Suprapubic skin (tissue), 4 donors: Measurements from ENCODE around the gene RUNX1. TPM values are rescaled to one million over a fixed set of nuclear protein-coding genes. Genes with fewer than 3 reads are reported as not detected.

Source experiments
- DNase-seq, 2 donors: peaks; one replicate each; pipeline ENCODE4 v3.0.0-alpha.2; 2019; ENCODE audit warnings: low spot score in 2 of 2
- H3K27ac ChIP-seq: fragments of 200-600 bp; sonication (generic); one replicate; pipeline ENCODE4 v1.5.1; 2019
- H3K27me3 ChIP-seq: fragments of 200-600 bp; sonication (generic); one replicate; pipeline ENCODE4 v1.5.1; 2019
- H3K36me3 ChIP-seq: fragments of 200-600 bp; sonication (generic); one replicate; pipeline ENCODE4 v1.5.1; 2019
- H3K4me1 ChIP-seq: fragments of 200-600 bp; sonication (generic); one replicate; pipeline ENCODE4 v1.5.1; 2019
- H3K4me3 ChIP-seq: fragments of 200-600 bp; sonication (generic); one replicate; pipeline ENCODE4 v1.5.1; 2019; ENCODE audit warnings: mild to moderate bottlenecking
- H3K9me3 ChIP-seq: fragments of 200-600 bp; sonication (generic); one replicate; pipeline ENCODE4 v1.5.1; 2019
- CTCF ChIP-seq, 2 donors: fragments of 200-600 bp in 1 of 2; fragments of 450-650 bp in 1 of 2; sonication (generic) in 1 of 2; IDR thresholded peaks; one replicate each; pipeline ENCODE4 v1.5.1; 2016 to 2019; ENCODE audit warnings: antibody characterized with exemption in 2 of 2, mild to moderate bottlenecking in 1 of 2, moderate library complexity in 1 of 2
- EP300 ChIP-seq: sonication (generic); formaldehyde crosslinking; IDR thresholded peaks from one replicate; pipeline ENCODE4 v1.6.1; 2017; ENCODE audit warnings: antibody characterized with exemption
- POLR2A ChIP-seq, 2 donors: fragments of 450-650 bp; IDR thresholded peaks; one replicate each; pipeline ENCODE4 v1.6.1; 2017; ENCODE audit warnings: antibody characterized with exemption in 2 of 2, mild to moderate bottlenecking in 2 of 2, moderate library complexity in 2 of 2
- POLR2AphosphoS5 ChIP-seq, 3 donors: sonication (generic); formaldehyde crosslinking; IDR thresholded peaks; one replicate each; pipeline ENCODE4 v1.6.1; 2017; ENCODE audit warnings: antibody characterized with exemption in 3 of 3
- WGBS: methylation state at CpG from one replicate; pipeline ENCODE4 v1.1.5; 2018; 5-methylcytosine and 5-hydroxymethylcytosine counted together
- total RNA-seq, 4 donors: library from RNA; depleted of rRNA; stranded (reverse); fragments of >200 nt; gene quantifications; one replicate each; pipeline ENCODE4 v1.1.0, GENCODE V29; 2016

RUNX1 gene
- total RNA-seq, 4 donors from 2014 or later: 15.4 to 26.7 (median 20.5) TPM

DNA sequence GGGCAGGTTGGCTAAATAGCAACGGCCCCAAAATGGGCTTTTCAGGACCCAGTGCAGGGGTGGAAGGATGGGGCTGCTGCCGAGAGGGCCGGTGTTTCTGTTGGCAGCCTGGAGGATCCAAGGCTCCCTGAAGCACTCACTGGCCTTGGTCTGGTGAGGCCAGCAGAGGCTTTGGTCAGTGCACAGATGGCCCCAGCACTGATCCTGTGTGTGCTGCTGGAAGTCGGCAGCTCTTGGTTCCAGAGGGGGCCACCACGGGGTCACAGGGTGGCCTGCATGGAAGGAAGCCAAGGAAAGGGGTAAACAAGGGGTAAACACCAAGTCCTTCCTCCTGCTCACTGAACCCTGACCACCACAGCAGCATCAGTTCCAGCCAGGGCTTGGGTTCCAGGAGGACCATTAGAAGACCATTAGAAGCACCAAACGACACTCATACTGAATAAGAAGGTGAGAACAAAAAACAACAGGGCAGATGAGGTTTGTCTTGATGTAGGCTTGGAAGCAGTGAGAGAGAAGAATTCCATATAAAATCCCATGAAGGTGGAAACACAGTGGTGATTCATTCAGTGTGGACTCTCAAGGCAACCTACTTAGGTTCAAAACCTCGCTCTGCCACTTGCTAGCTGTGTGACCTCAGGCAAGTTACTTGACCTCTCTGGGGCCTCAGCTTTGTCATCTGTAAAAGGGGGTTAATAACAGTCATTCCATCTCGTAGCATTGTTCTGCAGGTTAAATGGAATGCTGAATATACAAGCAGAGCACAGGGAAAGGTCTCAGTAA, 184.5 kb downstream of the RUNX1 start:
- TF ChIP-seq EP300 (no peak), POLR2AphosphoS5 (IDR thresholded peaks at IDR 0.05) (no peak), CTCF (IDR thresholded peaks at IDR 0.05) (no peak), POLR2A (IDR thresholded peaks at IDR 0.05) (no peak)
- no peaks in the 10 kb centered on the region for H3K9me3 ChIP-seq
- peaks cover 28% of the 10 kb centered on the region for H3K36me3 ChIP-seq
- WGBS: 63% methylated on average over 6 of the region's 8 CpGs
- peaks cover 32% of the 10 kb centered on the region for H3K4me1 ChIP-seq
- H3K27ac ChIP-seq: peak overlapping the region; percentile 66
- no peak for DNase-seq
- H3K4me3 ChIP-seq: no peak overlapping the region
- no peaks in the 10 kb centered on the region for H3K27me3 ChIP-seq

DNA sequence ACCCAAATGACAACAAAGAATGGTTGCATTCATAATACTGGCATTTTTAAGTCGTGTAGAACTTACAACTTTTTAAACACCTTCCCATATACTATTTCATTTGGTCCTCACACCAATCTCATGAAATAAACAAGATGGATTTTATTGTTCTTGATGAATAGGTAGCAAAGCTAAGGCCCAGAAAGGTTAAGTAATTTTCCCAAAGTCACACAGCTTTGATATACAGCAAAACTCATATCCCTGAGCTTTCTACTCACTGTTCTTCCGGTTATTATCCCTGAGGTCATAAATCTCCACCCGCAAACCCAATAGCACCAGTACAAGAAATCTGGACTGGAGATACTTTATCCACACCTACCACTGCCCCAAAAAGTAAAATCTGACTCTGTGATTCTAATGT, 186.2 kb downstream of the RUNX1 start:
- WGBS: 87% methylated on average over 3 of the region's 3 CpGs
- no peak for DNase-seq
- Histone ChIP-seq H3K36me3 (peaks cover 33% of the 10 kb centered on the region), H3K27me3 (no peaks in the 10 kb centered on the region), H3K27ac (no peak overlapping the region), H3K4me3 (no peak overlapping the region), H3K9me3 (no peaks in the 10 kb centered on the region), H3K4me1 (peaks cover 37% of the 10 kb centered on the region)
- no peak for TF ChIP-seq POLR2A (IDR thresholded peaks at IDR 0.05)
- no peak for TF ChIP-seq EP300
- no peak for TF ChIP-seq CTCF (IDR thresholded peaks at IDR 0.05)
- no peak for TF ChIP-seq POLR2AphosphoS5 (IDR thresholded peaks at IDR 0.05)

DNA sequence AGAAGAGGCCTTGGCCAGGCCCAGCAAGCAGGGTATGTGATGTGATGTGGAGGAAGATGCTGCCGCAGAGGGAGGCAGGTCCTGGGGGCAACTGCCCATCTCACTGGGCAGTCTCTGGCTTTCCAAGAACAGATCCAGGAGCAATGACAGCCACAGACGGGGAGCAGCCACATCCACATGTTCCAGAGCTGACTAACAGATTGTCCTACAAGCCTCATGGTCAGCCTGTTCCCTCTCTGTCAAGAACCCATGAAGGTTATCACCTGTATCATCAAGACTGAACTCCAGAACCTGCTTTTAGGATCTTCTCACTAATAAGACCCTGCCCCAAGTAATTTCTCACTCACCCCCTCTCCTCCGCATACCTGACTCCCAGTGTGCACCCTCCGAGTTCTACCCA, 187.8 kb downstream of the RUNX1 start:
- Histone ChIP-seq H3K36me3 (peaks cover 48% of the 10 kb centered on the region), H3K27ac (no peak overlapping the region), H3K9me3 (no peaks in the 10 kb centered on the region), H3K4me1 (peaks cover 34% of the 10 kb centered on the region), H3K4me3 (no peak overlapping the region), H3K27me3 (no peaks in the 10 kb centered on the region)
- TF ChIP-seq POLR2A (IDR thresholded peaks at IDR 0.05) (no peak), EP300 (no peak), CTCF (IDR thresholded peaks at IDR 0.05) (no peak), POLR2AphosphoS5 (IDR thresholded peaks at IDR 0.05) (no peak)
- no peak for DNase-seq
- 76% methylated on average over 4 of the region's 4 CpGs for WGBS

GRCh38 chr21:34859976-34860653, 189.0 kb downstream of the RUNX1 start:
- TF ChIP-seq POLR2AphosphoS5 (IDR thresholded peaks at IDR 0.05) (no peak), POLR2A (IDR thresholded peaks at IDR 0.05) (no peak), EP300 (no peak), CTCF (IDR thresholded peaks at IDR 0.05) (no peak)
- Histone ChIP-seq H3K36me3 (peaks cover 49% of the 10 kb centered on the region), H3K4me3 (no peak overlapping the region), H3K9me3 (no peaks in the 10 kb centered on the region), H3K27me3 (no peaks in the 10 kb centered on the region), H3K4me1 (peaks cover 25% of the 10 kb centered on the region), H3K27ac (no peak overlapping the region)
- no peak for DNase-seq
- 54% methylated on average over 5 of the region's 5 CpGs for WGBS

DNA sequence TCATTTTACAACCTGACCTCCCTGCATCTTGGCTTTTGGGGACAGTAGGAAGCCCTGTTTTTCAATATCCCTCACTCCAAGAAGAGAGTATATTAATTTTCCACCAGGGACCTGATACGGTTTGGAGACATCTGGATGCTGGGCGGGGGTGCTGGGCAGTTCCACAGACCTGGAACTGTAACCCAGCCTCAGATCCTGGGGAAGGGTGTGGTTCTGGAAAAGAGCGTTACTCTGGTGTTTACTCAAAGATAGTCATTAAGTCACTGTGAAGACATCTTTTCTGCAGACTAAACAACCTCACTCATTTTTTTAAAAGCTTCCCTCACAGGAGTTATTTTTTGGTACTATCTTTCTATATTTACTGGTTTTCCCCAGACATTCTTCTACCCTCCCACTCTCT, 190.5 kb downstream of the RUNX1 start:
- Histone ChIP-seq H3K36me3 (peaks cover 51% of the 10 kb centered on the region), H3K4me1 (peaks cover 9% of the 10 kb centered on the region), H3K4me3 (no peak overlapping the region), H3K9me3 (no peaks in the 10 kb centered on the region), H3K27me3 (no peaks in the 10 kb centered on the region), H3K27ac (no peak overlapping the region)
- DNase-seq: no peak
- TF ChIP-seq POLR2AphosphoS5 (IDR thresholded peaks at IDR 0.05): no peak
- no peak for TF ChIP-seq CTCF (IDR thresholded peaks at IDR 0.05)
- no peak for TF ChIP-seq EP300
- no peak for TF ChIP-seq POLR2A (IDR thresholded peaks at IDR 0.05)
- 27% methylated on average over 3 of the region's 3 CpGs for WGBS
